ENCODE results near the gene KCNIP1. TPM values are rescaled to one million over a fixed set of nuclear protein-coding genes. Genes with fewer than 3 reads are reported as not detected.

The KCNIP1 gene
- total RNA-seq, 4 donors from 2014 or later, result 0.34 TPM; not detected in 3

GRCh38 chr5:170662966-170663365, 159.1 kb downstream of the KCNIP1 start:
- WGBS, result 68% methylated on average over 5 of the region's 5 CpGs
- no peak for DNase-seq (ENCODE audit: low spot score in 2 of 2)
- H3K36me3 ChIP-seq, result no peaks in the 10 kb centered on the region
- TF ChIP-seq EP300 (IDR thresholded peaks at IDR 0.05), result no peak
- no peak for TF ChIP-seq POLR2AphosphoS5 (IDR thresholded peaks at IDR 0.05)
- no peaks in the 10 kb centered on the region for H3K27me3 ChIP-seq
- H3K27ac ChIP-seq, result no peak overlapping the region
- H3K9me3 ChIP-seq, result no peaks in the 10 kb centered on the region
- H3K4me1 ChIP-seq, result no peaks in the 10 kb centered on the region
- H3K4me3 ChIP-seq, result no peak overlapping the region

GRCh38 chr5:170678811-170679210, 175.0 kb downstream of the KCNIP1 start:
- Histone ChIP-seq H3K27me3 (peaks cover 32% of the 10 kb centered on the region), H3K4me1 (peaks cover 4% of the 10 kb centered on the region), H3K27ac (no peak overlapping the region), H3K9me3 (no peaks in the 10 kb centered on the region), H3K36me3 (no peaks in the 10 kb centered on the region), H3K4me3 (no peak overlapping the region)
- TF ChIP-seq POLR2AphosphoS5 (IDR thresholded peaks at IDR 0.05) (no peak), EP300 (IDR thresholded peaks at IDR 0.05) (no peak), CTCF (IDR thresholded peaks at IDR 0.05) (no peak), POLR2A (IDR thresholded peaks at IDR 0.05) (no peak)
- DNase-seq (ENCODE audit: low spot score in 2 of 2), result no peak
- WGBS, result 89% methylated on average over 2 of the region's 2 CpGs

GRCh38 chr5:170681013-170681433, 177.2 kb downstream of the KCNIP1 start:
- no peak for TF ChIP-seq POLR2AphosphoS5 (IDR thresholded peaks at IDR 0.05)
- no peak for TF ChIP-seq CTCF (IDR thresholded peaks at IDR 0.05)
- no peak for TF ChIP-seq POLR2A (IDR thresholded peaks at IDR 0.05)
- TF ChIP-seq EP300 (IDR thresholded peaks at IDR 0.05), result no peak
- peaks cover 4% of the 10 kb centered on the region for H3K4me1 ChIP-seq
- no peaks in the 10 kb centered on the region for H3K36me3 ChIP-seq
- no peaks in the 10 kb centered on the region for H3K9me3 ChIP-seq
- peaks cover 22% of the 10 kb centered on the region for H3K27me3 ChIP-seq
- H3K27ac ChIP-seq, result no peak overlapping the region
- no peak overlapping the region for H3K4me3 ChIP-seq
- DNase-seq (ENCODE audit: low spot score in 2 of 2), result no peak
- 2% methylated on average over 28 of the region's 28 CpGs for WGBS

- Histone ChIP-seq H3K36me3 (no peaks in the 10 kb centered on the region), H3K27ac (no peak overlapping the region), H3K27me3 (peaks cover 38% of the 10 kb centered on the region), H3K4me1 (no peaks in the 10 kb centered on the region), H3K4me3 (no peak overlapping the region), H3K9me3 (no peaks in the 10 kb centered on the region)
- 11% methylated on average over 3 of the region's 4 CpGs for WGBS
- no peak for DNase-seq (ENCODE audit: low spot score in 2 of 2)
- no peak for TF ChIP-seq POLR2AphosphoS5 (IDR thresholded peaks at IDR 0.05)
- no peak for TF ChIP-seq POLR2A (IDR thresholded peaks at IDR 0.05)
- TF ChIP-seq CTCF (IDR thresholded peaks at IDR 0.05), result no peak
- TF ChIP-seq EP300 (IDR thresholded peaks at IDR 0.05), result no peak
Observed at GRCh38 chr5:170691657-170692056, 187.8 kb downstream of the KCNIP1 start.

- Histone ChIP-seq H3K27ac (no peak overlapping the region), H3K36me3 (no peaks in the 10 kb centered on the region), H3K4me1 (no peaks in the 10 kb centered on the region), H3K9me3 (no peaks in the 10 kb centered on the region), H3K27me3 (peaks cover 31% of the 10 kb centered on the region), H3K4me3 (no peak overlapping the region)
- TF ChIP-seq CTCF (IDR thresholded peaks at IDR 0.05) (no peak), POLR2A (IDR thresholded peaks at IDR 0.05) (no peak), EP300 (IDR thresholded peaks at IDR 0.05) (no peak), POLR2AphosphoS5 (IDR thresholded peaks at IDR 0.05) (no peak)
- WGBS, result 30% methylated on average over 4 of the region's 4 CpGs
- DNase-seq (ENCODE audit: low spot score in 2 of 2), result no peak
Observed at GRCh38 chr5:170693701-170694100, 189.9 kb downstream of the KCNIP1 start.

GRCh38 chr5:170694911-170695310, 191.1 kb downstream of the KCNIP1 start:
- no peak for TF ChIP-seq CTCF (IDR thresholded peaks at IDR 0.05)
- no peak for TF ChIP-seq POLR2AphosphoS5 (IDR thresholded peaks at IDR 0.05)
- no peak for TF ChIP-seq POLR2A (IDR thresholded peaks at IDR 0.05)
- no peak for TF ChIP-seq EP300 (IDR thresholded peaks at IDR 0.05)
- no peak for DNase-seq (ENCODE audit: low spot score in 2 of 2)
- Histone ChIP-seq H3K36me3 (no peaks in the 10 kb centered on the region), H3K27ac (no peak overlapping the region), H3K9me3 (no peaks in the 10 kb centered on the region), H3K4me1 (no peaks in the 10 kb centered on the region), H3K4me3 (no peak overlapping the region), H3K27me3 (peaks cover 29% of the 10 kb centered on the region)
- 40% methylated on average over 2 of the region's 2 CpGs for WGBS
